GM19043 (cell line): ENCODE data around the gene URB1.
A peak's percentile ranks its signal among the peaks of the same experiment; 100 is the strongest.
"Not testable (repeated sequence)": the region's sequence is repeated elsewhere in the genome, so short reads cannot be mapped to it uniquely, and the experiment has no call there.

ENCODE experiments used
- ATAC-seq: cut with Tn5 transposase; IDR thresholded peaks from one replicate; pipeline ENCODE4 v1.9.1; 2021; ENCODE audit warnings: low read depth; ENCODE audit not compliant: unreplicated experiment

The URB1 gene

GRCh38 chr21:32392880-32393676 lies at the start of gene URB1:
Gene URB1 (minus strand): TSS chr21:32393012. CDS start chr21:32392910, 102 bp downstream.
- peak; percentile 89 for ATAC-seq

- ATAC-seq = no peak
Observed at GRCh38 chr21:32437729-32438128, 44.9 kb upstream of the URB1 start.

- not testable (repeated sequence) for ATAC-seq
Observed at GRCh38 chr21:32432982-32433660, 40.3 kb upstream of the URB1 start.

GRCh38 chr21:32427958-32428623 lies 35.3 kb upstream of the URB1 start:
- ATAC-seq = no peak

- ATAC-seq = no peak
Observed at GRCh38 chr21:32426592-32427051, 33.8 kb upstream of the URB1 start.

GRCh38 chr21:32426066-32426465 lies 33.3 kb upstream of the URB1 start:
- ATAC-seq = no peak

- ATAC-seq = no peak
Observed at GRCh38 chr21:32425628-32426027, 32.8 kb upstream of the URB1 start.

- ATAC-seq = no peak
Observed at GRCh38 chr21:32424674-32425073, 31.9 kb upstream of the URB1 start.

GRCh38 chr21:32424191-32424535 lies 31.4 kb upstream of the URB1 start:
- no peak for ATAC-seq

- no peak for ATAC-seq
Observed at GRCh38 chr21:32423320-32424190, 30.7 kb upstream of the URB1 start.

- ATAC-seq = no peak
Observed at GRCh38 chr21:32422064-32422463, 29.3 kb upstream of the URB1 start.

- ATAC-seq = no peak
Observed at GRCh38 chr21:32418146-32418545, 25.3 kb upstream of the URB1 start.

- ATAC-seq = no peak
Observed at GRCh38 chr21:32415451-32416398, 22.9 kb upstream of the URB1 start.

- no peak for ATAC-seq
Observed at GRCh38 chr21:32414579-32415358, 22.0 kb upstream of the URB1 start.

- no peak for ATAC-seq
Observed at GRCh38 chr21:32413697-32414578, 21.1 kb upstream of the URB1 start.

GRCh38 chr21:32413015-32413504 lies 20.2 kb upstream of the URB1 start:
- no peak for ATAC-seq

- ATAC-seq = no peak
Observed at GRCh38 chr21:32412162-32413014, 19.6 kb upstream of the URB1 start, which contains the start of gene EVA1C. Gene EVA1C (plus strand): TSS chr21:32412706. CDS start chr21:32412854, 148 bp downstream.
